GM19328 (cell line): ENCODE data around the gene SGSH.
"Not testable (repeated sequence)": the region's sequence is repeated elsewhere in the genome, so short reads cannot be mapped to it uniquely, and the experiment has no call there.

Experiments used
- ATAC-seq: cut with Tn5 transposase; IDR thresholded peaks from one replicate; pipeline ENCODE4 v1.9.1; 2021; ENCODE audit warnings: mild to moderate bottlenecking, moderate library complexity; ENCODE audit not compliant: unreplicated experiment

SGSH gene

DNA sequence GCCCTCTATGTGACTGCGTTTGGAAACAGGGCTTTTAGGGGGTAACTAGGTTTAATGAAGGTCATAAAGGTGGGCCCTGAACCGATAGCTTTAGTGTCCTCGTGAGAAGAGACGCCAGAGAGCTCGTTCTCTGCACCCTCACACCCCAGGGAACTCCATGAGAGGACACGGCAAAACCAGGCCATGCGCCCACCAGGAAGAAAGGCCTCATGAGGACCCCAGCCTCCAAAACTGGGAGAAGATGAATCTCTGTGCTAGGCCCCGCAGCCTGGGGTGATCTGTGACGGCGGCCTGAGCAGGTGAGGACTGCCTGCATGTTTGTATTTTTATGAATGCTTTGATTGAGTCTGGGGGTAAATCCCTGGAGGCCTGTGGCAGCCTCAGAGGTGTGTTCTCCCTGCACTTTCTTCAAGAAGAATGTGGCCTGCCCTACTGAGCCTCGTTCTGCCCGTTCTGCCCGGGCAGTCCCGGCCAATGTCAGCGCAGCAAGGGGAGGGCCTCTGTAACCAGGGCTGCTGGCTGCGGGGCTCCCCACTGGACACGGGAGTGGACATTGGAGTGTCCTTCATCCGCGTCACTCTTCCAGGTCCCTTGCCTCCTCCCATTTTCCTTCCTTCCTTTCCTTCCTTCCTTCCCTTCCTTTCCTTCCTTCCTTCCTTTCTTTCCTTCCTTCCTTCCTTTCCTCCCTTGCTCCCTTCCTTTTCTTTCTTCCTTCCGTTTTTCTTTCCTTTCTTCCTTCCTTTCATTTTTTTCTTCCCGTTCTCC, 33.7 kb upstream of the SGSH start:
- no peak for ATAC-seq

DNA sequence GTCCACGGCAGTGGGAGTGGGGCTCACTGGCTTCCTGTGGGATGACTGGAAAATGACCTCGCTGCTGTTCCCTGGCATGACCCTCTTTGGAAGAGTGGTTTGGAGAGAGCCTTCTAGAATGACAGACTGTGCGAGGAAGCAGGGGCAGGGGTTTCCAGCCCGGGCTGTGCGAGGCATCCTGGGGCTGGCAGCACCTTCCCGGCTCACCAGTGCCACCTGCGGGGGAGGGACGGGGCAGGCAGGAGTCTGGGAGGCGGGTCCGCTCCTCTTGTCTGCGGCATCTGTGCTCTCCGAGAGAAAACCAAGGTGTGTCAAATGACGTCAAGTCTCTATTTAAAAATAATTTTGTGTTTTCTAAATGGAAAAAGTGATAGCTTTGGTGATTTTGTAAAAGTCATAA, 32.7 kb upstream of the SGSH start:
- ATAC-seq, result no peak

DNA sequence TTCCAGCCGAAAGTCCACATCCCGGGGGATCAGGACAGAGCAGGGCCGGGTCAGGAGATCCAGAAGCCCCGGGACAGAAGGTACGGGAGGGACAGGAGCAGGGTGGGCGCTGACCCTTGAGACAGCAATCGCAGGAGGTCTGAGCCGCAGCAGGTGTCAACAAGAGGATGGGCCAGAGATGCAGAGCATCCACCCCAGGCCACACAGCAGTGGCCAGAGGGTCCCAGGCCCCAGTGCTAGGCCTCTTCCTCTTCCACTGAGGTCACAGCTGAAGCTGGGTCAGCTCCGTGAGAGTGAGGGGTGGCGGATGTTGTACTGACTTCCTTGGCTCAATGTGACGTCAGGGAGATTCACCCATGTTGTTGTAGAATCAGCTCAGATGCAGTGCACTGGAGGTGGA, 31.8 kb upstream of the SGSH start:
- no peak for ATAC-seq

DNA sequence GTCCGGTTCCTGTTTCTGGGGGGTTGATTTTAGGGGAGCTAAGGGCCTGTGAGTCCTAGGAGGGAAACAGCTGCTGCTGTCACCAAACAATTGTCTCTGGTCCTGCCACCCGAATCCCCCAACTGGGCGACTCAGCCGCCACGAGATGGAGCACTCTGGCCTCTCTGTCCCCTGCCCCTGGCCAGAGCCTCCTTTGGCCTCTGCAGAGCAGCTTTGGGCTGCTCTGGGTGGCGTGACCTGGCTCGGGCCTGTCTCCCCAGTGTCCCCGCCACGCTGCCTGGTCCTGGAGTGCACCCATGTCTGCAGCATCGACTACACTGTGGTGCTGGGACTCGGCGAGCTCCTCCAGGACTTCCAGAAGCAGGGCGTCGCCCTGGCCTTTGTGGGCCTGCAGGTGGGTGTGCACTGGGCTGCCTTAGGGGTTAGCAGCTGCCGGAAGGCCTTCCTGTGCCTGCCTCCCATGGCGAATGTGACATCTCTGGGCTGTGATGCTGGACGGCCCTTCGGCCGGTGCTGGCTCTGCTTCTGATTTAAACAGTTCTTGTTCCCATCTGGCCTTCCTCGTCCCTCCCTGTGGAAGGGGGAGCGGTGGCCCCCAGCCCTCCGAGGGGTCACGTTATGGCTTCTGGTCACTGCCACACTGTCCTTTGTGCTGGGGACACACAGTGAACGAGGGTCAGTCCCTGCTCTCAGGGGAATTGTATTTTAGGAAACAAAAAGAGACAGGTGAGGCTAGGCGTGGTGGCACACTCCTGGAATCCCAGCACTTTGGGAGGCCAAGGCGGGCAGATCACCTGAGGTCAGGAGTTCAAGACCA, 29.0 kb upstream of the SGSH start:
- ATAC-seq, result no peak

DNA sequence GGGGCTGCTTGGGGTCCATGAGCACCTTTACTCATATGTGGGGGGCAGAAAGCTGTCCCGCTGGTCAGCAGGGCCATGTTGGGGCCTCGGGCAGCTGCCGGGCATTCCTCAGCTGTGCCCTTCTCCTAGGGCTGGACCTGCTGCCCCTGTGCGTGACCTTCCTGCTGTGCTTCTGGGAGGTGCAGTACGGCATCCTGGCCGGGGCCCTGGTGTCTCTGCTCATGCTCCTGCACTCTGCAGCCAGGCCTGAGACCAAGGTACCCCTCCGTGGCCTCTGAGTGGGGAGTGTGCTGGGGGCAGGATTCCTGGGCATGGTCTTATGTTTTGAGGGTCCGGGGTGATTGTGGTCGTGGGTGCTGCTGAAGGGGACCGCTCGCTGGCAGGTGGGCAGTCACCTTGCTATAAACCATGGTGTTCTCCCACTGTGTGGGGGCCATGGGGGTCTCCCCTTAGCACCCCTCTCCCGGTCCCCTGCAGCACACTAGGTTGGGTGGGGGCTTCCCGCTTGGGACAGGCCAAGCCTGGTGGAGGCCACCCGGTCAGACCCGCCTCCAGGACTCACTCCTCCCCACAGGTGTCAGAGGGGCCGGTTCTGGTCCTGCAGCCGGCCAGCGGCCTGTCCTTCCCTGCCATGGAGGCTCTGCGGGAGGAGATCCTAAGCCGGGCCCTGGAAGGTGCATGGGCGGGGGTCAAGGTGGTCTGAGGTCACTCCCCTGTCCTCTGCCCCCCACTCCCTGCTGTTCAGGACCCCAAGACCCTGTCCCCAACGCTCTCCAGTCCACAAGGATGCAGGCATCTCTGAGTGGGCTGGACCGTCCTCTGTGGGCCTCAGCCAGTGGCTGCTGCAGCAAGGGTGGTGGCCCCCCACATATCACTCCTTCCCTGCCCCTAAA, 28.1 kb upstream of the SGSH start:
- no peak for ATAC-seq

DNA sequence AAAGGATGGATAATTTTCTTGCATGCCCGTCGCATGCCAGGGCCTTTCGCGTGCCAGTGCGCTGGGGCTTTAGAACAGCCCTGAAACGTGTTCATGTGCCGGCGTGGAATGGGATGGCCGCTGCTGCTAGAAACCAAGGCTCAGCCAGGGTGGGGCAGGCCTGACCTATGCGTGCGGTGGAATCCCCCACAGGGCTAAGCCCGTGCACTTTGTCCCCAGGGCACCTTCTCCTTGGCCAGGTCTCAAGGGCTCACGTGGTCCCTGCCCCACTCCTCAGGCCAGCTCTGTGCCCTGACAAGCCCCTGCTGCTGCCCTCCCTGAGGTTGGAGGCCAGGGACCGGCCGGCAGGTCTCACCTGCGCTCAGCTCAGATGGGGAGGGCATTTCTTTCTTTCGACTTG, 27.4 kb upstream of the SGSH start:
- no peak for ATAC-seq

DNA sequence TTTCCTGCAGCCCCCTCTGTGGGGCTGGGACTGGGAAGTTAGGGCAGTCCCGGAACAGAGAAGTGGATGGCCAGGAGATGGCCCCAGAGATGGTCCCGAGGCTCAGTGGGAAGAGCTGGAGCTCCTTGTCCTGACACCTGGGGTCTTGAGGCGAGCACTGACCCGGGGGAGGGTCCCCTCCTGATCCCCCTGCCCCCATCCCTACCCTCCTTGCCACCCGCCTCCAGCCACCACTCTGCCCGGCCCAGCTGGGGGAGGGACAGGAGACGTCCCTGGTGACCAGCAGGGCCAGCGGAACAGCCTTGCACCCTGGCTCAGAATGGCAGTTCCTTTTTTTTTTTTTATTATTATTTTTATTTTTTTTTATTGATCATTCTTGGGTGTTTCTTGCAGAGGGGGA, 26.6 kb upstream of the SGSH start:
- ATAC-seq, result no peak

DNA sequence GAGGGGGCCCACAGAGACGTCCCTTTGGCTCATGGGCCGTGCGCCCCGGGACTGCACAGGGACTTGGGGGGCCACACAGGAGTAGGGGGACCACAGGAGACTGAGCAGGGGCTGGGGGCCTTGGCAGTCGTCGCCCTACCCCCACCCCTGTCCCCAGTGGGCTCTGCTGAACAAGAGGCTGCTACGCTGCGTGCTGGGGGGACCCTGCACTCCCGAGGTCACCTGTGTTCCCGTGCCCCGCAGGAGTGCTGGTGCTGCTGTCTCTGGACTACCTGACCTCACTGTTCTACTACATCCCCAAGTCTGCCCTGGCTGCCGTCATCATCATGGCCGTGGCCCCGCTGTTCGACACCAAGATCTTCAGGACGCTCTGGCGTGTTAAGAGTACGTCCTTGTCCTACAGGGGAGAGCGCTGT, 26.1 kb upstream of the SGSH start:
- ATAC-seq, result no peak

DNA sequence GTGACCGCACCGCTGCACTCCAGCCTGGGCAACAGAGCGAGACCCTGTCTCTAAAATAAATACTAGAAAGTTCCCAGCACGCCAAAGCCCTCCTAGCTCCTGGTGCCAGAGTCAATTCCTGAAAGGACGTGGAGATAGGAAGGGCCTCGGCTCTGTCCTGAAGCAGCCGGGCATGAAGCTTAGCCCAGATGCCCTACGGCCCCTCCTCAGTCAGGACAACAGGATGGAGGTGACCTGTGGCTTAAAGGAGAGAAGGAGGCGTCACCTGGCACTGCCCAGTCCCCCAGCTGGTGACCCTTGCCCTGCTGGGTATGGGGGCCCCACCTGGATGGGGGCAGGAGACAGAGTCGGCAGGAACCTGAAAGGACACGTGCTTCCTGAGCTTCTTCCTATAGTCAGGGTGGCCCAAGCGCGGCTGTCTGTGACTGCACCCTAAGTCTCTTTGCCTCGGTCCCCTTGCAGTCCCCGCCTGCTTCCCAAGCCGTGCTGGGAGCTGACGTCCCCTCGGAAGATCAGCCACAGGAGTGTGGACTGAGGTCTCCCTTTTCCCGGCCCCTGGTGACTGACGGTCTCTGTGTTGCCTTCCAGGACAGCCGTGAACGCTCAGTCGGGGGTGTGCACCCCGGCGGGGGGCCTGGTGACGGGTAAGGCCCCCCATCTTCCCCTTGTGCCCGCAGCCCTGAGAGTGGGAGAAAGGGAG, 25.6 kb upstream of the SGSH start:
- ATAC-seq, result no peak

DNA sequence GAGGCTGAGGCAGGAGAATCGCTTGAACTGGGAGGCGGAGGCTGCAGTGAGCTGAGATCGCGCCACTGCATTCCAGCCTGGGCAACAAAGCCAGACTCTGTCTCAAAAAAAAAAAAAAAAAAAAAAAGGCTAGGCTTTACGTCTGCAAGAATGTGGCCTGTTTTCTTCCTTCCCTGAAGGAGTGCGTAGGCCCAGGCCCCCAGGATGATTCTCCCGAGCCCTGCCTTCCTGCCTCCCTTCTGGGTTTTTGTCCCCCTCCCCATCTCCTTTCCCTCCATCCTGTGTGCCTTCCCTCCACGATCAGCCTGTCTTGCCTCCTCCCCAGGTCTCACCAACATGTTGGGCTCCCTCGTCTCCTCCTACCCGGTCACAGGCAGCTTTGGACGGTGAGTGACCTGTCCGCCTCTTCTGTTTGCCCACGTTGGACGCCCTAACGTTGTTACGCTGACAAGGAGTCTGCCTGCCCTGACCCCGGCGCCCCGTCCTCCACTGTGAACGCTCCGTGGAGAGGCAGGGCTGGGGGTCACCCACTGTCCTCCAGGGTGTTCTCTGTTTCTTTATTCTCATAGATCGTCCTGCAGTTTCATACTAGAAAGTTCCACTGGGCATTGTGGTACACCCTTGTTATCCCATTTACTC, 24.9 kb upstream of the SGSH start:
- ATAC-seq, result no peak

DNA sequence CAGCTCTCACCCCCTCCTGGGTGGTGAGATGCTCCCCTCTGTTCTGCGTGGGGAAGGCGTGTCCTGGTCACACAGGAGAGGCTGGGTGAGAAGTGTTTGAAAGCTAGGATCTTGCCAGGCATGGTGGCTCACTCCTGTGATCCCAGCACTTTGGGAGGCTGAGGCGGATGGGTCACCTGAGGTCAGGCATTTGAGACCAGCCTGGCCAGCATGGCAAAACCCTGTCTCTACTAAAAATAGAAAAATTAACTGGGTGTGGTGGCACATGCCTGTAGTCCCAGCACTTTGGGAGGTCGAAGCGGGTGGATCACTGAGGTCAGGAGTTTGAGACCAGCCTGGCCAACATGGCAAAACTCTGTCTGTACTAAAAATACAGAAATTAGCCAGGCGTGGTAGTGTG, 24.3 kb upstream of the SGSH start:
- not testable (repeated sequence) for ATAC-seq

DNA sequence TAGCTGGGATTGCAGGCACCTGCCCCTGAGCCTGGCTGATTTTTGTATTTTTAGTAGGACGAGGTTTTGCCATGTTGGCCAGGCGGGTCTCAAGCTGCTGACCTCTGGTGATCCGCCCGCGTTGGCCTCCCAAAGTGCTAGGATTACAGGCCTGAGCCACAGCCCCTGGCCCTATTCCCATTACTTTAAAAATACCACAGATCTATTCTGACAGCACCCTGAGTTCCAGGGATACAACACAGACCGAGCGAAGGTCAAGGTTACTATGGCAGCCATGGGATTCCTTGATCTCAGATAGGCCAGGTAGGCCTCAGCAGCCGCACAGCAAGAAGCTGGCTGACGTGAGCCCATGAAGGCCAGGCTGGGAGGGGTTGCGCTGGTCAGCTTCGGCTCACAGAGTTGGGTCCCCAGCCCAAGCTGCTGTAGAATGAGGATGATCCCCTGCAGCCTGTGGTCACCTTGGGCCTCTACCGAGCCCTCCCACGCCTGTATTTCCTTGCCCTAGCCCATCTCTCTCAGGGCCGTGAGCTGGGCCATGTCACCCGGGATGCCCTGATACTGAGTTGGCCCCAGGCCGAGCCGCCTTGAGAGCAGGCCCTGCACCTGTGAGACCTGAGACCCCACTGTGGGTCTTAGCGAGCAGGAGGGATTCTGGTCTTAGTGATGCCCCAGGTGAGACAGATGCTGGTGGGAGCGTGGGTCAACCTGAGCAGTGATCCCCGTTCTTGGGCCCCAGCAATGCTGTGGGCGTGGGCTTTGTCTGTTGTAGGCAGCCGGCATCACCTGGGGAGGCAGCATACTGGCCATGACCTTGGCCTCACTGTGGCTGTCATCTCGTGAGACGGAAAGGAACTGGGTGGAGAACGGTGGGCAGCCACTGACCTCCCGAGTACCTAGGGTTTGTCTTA, 23.6 kb upstream of the SGSH start:
- no peak for ATAC-seq

DNA sequence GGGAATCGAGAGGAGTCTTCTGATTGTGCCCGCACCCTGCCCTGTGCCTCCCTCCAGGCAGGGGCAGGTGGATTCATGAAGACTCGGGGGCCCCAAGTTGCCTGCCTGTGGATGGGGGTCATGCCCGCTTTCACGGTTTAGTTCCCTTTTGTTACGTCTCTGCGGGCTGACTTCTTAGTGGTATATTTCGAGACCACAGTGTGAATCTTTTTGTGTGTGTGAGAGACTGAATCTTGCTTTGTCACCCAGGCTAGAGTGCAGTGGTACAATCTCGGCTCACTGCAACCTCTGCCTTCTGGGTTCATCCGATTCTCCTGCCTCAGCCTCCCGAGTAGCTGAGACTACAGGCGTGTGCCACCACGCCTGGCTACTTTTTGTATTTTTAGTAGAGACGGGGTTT, 22.4 kb upstream of the SGSH start:
- no peak for ATAC-seq

DNA sequence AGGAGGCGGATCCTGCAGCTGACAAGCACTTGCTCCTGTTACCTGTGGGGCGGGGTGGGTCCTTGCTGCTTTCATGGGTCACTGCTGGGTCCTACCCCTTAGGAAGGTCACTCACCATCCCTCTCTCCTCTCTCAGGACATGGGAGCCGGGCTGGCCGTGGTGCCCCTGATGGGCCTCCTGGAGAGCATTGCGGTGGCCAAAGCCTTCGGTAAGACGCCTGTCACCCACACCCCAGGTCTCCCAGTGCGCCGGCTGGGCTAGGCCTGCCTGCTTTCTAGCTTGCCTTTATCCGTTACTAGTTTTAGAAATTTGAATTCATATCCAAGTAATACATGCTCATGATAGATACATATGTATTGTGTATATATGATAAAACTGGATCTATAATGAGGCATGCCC, 17.3 kb upstream of the SGSH start:
- ATAC-seq, result no peak

DNA sequence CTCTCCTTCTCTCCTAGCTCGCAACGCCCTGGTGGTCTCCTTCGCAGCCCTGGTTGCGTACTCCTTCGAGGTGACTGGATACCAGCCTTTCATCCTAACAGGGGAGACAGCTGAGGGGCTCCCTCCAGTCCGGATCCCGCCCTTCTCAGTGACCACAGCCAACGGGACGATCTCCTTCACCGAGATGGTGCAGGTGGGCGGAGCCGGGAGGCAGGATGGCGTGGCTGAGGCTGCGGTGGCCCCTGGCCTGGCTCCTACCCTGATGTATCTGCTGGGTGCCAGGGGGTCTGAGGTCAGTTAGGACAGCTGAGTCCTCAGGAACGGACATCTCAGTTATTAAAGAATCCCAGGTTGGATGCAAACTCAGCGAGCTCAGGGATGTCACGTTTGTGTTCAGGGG, 16.8 kb upstream of the SGSH start:
- no peak for ATAC-seq

DNA sequence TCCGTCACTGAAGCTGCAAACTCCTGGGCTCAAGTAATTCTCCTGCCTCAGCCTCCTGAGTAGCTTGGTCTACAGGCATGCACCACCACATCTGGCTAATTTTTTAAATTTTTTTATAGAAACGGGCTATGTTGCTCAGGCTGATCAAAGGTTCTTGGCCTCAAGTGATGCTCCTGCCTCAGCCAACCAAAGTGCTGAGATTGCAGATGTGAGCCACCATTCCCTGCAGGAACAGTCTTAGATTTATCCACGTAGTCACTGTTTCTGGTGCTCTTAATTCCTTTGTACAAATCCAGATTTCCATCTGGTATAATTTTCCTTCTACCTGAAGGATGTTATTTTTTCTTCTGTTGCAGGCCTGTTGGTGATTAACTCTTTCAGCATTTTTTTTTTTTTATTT, 13.1 kb upstream of the SGSH start:
- ATAC-seq, result no peak

DNA sequence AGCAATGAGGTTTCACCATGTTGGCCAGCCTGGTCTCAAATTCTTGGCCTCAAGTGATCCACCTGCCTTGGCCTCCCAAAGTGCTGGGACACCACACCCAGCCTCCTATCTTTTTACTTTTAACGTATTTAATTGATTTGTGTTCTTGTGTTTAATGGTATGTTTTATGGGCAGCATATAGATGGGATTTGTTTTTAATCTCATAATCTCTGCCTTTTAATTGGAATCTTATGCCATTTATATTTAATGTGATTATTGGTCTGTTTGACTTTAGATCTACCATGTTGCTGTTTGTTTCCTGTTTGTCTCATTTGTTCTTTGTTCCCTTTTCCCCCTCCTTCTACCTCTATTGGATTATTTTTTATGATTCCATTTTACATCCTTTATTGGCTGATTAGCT, 12.3 kb upstream of the SGSH start:
- no peak for ATAC-seq

DNA sequence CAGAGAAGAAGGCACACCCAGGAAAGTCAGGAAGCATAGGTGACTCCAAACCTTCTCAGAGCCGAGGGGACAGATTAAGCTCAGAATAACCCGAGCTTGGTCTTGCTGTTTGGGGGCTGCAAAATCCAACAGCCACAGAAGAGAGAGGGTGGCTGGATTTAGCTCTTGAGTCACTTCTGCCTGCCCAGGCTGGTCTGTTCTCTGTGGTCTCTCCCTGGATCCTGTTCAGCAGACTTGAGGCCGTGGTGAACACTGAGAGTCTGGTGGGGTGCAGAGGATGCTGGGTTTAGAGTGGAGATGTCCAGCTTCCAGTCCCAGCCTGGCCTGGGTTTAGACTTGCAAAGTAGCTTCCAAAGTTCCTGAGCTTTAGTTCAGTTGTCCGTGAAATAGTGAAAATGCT, 8.9 kb upstream of the SGSH start:
- no peak for ATAC-seq

DNA sequence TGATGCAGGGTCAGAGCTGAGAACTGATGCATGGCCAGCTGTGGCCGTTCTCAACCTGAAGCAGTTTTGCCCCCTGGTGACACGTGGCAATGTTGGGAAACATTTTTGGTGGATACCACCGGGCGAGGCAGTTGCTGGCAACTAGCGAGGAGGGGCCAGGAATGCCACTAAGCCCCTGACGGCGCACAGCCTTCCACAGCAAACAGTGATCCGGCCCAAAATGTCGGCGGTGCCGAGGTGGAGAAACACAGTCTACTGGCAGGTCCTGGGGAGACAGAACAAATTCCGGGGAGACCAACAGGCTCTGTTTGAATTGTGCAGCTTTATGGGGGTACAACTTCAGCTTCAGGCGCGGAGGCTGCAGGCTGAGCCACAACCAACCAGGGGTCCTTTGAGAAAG, 8.3 kb upstream of the SGSH start:
- ATAC-seq, result no peak
